Hematopoietic multipotent progenitor cell treated with erythropoietin and hydrocortisone succinate and interleukin-3 and kit ligand, for 15 days (in vitro differentiated cells): Measurements from ENCODE around the gene HTR4.

Source experiments
- DNase-seq: peaks from one replicate; pipeline ENCODE4 v3.0.0-alpha.2; 2015; ENCODE audit warnings: low spot score

HTR4 gene

GRCh38 chr5:148607406-148607805 is 46.9 kb downstream of the HTR4 start:
- DNase-seq = no peak

- no peak for DNase-seq
These were observed 48.0 kb downstream of the HTR4 start for GRCh38 chr5:148606296-148606695.

GRCh38 chr5:148599187-148599586 is 55.1 kb downstream of the HTR4 start:
- no peak for DNase-seq

GRCh38 chr5:148595697-148596096 is 58.6 kb downstream of the HTR4 start:
- DNase-seq = no peak

- DNase-seq = no peak
These were observed 67.5 kb downstream of the HTR4 start for GRCh38 chr5:148586796-148587195.

- no peak for DNase-seq
These were observed 68.3 kb downstream of the HTR4 start for GRCh38 chr5:148585988-148586387.

GRCh38 chr5:148584103-148584502 is 70.2 kb downstream of the HTR4 start:
- no peak for DNase-seq

- no peak for DNase-seq
These were observed 70.8 kb downstream of the HTR4 start for GRCh38 chr5:148583421-148583965.

GRCh38 chr5:148574167-148574566 is 80.2 kb downstream of the HTR4 start:
- no peak for DNase-seq

- no peak for DNase-seq
These were observed 81.0 kb downstream of the HTR4 start for GRCh38 chr5:148573374-148573773.

GRCh38 chr5:148569948-148570347 is 84.4 kb downstream of the HTR4 start:
- no peak for DNase-seq

GRCh38 chr5:148565148-148565547 is 89.2 kb downstream of the HTR4 start:
- DNase-seq = no peak

GRCh38 chr5:148563021-148563420 is 91.3 kb downstream of the HTR4 start:
- DNase-seq = no peak

GRCh38 chr5:148561801-148562311 is 92.5 kb downstream of the HTR4 start:
- DNase-seq = no peak

GRCh38 chr5:148559461-148559860 is 94.9 kb downstream of the HTR4 start:
- DNase-seq = no peak

- DNase-seq = no peak
These were observed 95.4 kb downstream of the HTR4 start for GRCh38 chr5:148558892-148559291.

- no peak for DNase-seq
These were observed 97.5 kb downstream of the HTR4 start for GRCh38 chr5:148556835-148557234.

GRCh38 chr5:148554621-148555020 is 99.7 kb downstream of the HTR4 start:
- DNase-seq = no peak

- DNase-seq = no peak
These were observed 110.6 kb downstream of the HTR4 start for GRCh38 chr5:148543727-148544126.

GRCh38 chr5:148542812-148543211 is 111.5 kb downstream of the HTR4 start:
- no peak for DNase-seq

- DNase-seq = no peak
These were observed 113.1 kb downstream of the HTR4 start for GRCh38 chr5:148541054-148541835.

GRCh38 chr5:148540647-148541046 is 113.7 kb downstream of the HTR4 start:
- no peak for DNase-seq

- DNase-seq = no peak
These were observed 114.5 kb downstream of the HTR4 start for GRCh38 chr5:148539851-148540250.

GRCh38 chr5:148535190-148535589 is 119.1 kb downstream of the HTR4 start:
- no peak for DNase-seq
